ENCODE results near the gene FEZ2.

- TF ChIP-seq PHF5A (CRISPR knock-in tag; IDR thresholded peaks at IDR 0.05; ENCODE audit: low read depth, unreplicated experiment) (no peak), POLR2AphosphoS5 (IDR thresholded peaks at IDR 0.05; ENCODE audit: low read depth, low read length) (no peak), TRIM24 (CRISPR knock-in tag; IDR thresholded peaks at IDR 0.05) (no peak), YEATS2 (CRISPR knock-in tag; IDR thresholded peaks at IDR 0.05; ENCODE audit: borderline replicate concordance) (no peak), ZNF672 (CRISPR knock-in tag; IDR thresholded peaks at IDR 0.05) (no peak), MAZ (IDR thresholded peaks at IDR 0.05; ENCODE audit: borderline replicate concordance, low read depth, low read length) (no peak), MAZ (CRISPR knock-in tag; IDR thresholded peaks at IDR 0.05; ENCODE audit: low read depth) (no peak), HDAC2 (CRISPR knock-in tag; IDR thresholded peaks at IDR 0.05) (no peak), EP300 (IDR thresholded peaks at IDR 0.05; ENCODE audit: low read depth in 2 of 2, low read length in 2 of 2) (no peak), EP300 (CRISPR knock-in tag; IDR thresholded peaks at IDR 0.05; ENCODE audit: borderline replicate concordance) (no peak), ZNF670 (CRISPR knock-in tag; IDR thresholded peaks at IDR 0.05; ENCODE audit: borderline replicate concordance) (no peak), CTCF (CRISPR knock-in tag; IDR thresholded peaks at IDR 0.05) (no peak), FOXA3 (CRISPR knock-in tag; IDR thresholded peaks at IDR 0.05) (no peak), TBP (CRISPR knock-in tag; IDR thresholded peaks at IDR 0.05) (no peak), IKZF1 (IDR thresholded peaks at IDR 0.05) (no peak), MLXIP (CRISPR knock-in tag; IDR thresholded peaks at IDR 0.05; ENCODE audit: borderline replicate concordance) (no peak)
These were observed 9.0 kb upstream of the FEZ2 start for GRCh38 chr2:36606925-36607324.
